Measurements from ENCODE around the gene DHRS2. TPM values are rescaled to one million over a fixed set of nuclear protein-coding genes. Genes with fewer than 3 reads are reported as not detected.

The DHRS2 gene
- polyA plus RNA-seq, 1 of the 3 experiments (the other 2 are of a cell fraction) = 1.2 TPM

- no peak overlapping the region for H2AFZ ChIP-seq (ENCODE audit: low read depth)
- POLR2A ChIA-PET = interaction anchor here (0.6 kb wide), 1 partner anchor 44 kb away, joined by 4 read pairs; no protein-coding TSS in a partner anchor
Observed at GRCh38 chr14:23632461-23633159, 3.6 kb upstream of the DHRS2 start.

More at GRCh38 chr14:23632461-23633159, 3.6 kb upstream of the DHRS2 start:
- 58% methylated on average over 3 of the region's 4 CpGs for WGBS (ENCODE audit: low lambda C conversion rate)
- no peak overlapping the region for H3K4me2 ChIP-seq
- no peaks in the 10 kb centered on the region for H3K9me3 ChIP-seq
- no peak overlapping the region for H3K4me3 ChIP-seq (ENCODE audit: low read depth in 2 of 2, low read length in 1 of 2)
- H3K9me2 ChIP-seq = no peaks in the 10 kb centered on the region
- no peaks in the 10 kb centered on the region for H3K36me3 ChIP-seq (replicated peaks in 1 of 2; ENCODE audit: control insufficient read depth in 1 of 2, insufficient read depth in 2 of 2, low read length in 1 of 2)
- peak; percentile 31 for DNase-seq
- H3K4me1 ChIP-seq (ENCODE audit: control insufficient read depth in 1 of 2, insufficient read depth in 2 of 2, low read depth in 1 of 2, low read length in 1 of 2) = peaks cover 0 to 12% of the 10 kb centered on the region in 2 experiments; a peak in 1 of 4 replicates
- H3K79me2 ChIP-seq (ENCODE audit: insufficient read depth) = no peaks in the 10 kb centered on the region
- CTCF ChIA-PET = interaction anchor here (0.6 to 4.4 kb wide), 65 partner anchors 9 to 469 kb away, joined by 3 to 65 read pairs (median 5); partner anchors contain the start of genes JPH4 and NGDN
- no peaks in the 10 kb centered on the region for H3K27me3 ChIP-seq (ENCODE audit: insufficient read depth)
- H3F3A ChIP-seq (replicated peaks; ENCODE audit: insufficient read depth) = no peaks in the 10 kb centered on the region
- H4K20me1 ChIP-seq (ENCODE audit: insufficient read depth) = no peaks in the 10 kb centered on the region
- TF ChIP-seq JUND (IDR thresholded peaks at IDR 0.05) (no peak), MXI1 (IDR thresholded peaks at IDR 0.05; ENCODE audit: low read depth, low read length) (no peak), TCF12 (IDR thresholded peaks at IDR 0.05) (no peak), SIN3A (IDR thresholded peaks at IDR 0.05; ENCODE audit: borderline replicate concordance, low read depth, low read length) (no peak), POLR2AphosphoS5 (IDR thresholded peaks at IDR 0.05; ENCODE audit: low read depth, low read length) (no peak), CHD2 (IDR thresholded peaks at IDR 0.05; ENCODE audit: low read length, partially characterized antibody) (no peak), USF2 (IDR thresholded peaks at IDR 0.05; ENCODE audit: borderline replicate concordance, low read depth, low read length) (no peak), PBX3 (IDR thresholded peaks at IDR 0.05) (no peak), CTCF (IDR thresholded peaks at IDR 0.05) (no peak), SMC3 (IDR thresholded peaks at IDR 0.05; ENCODE audit: low read depth, low read length) (no peak), RCOR1 (IDR thresholded peaks at IDR 0.05; ENCODE audit: low read length) (no peak), RXRA (IDR thresholded peaks at IDR 0.05; ENCODE audit: borderline replicate concordance, low read depth) (no peak), FOXJ3 (CRISPR knock-in tag; IDR thresholded peaks at IDR 0.05) (no peak), MEF2A (IDR thresholded peaks at IDR 0.05; ENCODE audit: borderline replicate concordance, low read depth) (no peak), EZH2phosphoT487 (IDR thresholded peaks at IDR 0.05; ENCODE audit: borderline replicate concordance, low read depth) (no peak), YY1 (IDR thresholded peaks at IDR 0.05; ENCODE audit: low read depth) (no peak), EP300 (IDR thresholded peaks at IDR 0.05; ENCODE audit: borderline replicate concordance in 1 of 2, low read depth in 1 of 2, low read length in 1 of 2) (no peak), ZBTB33 (IDR thresholded peaks at IDR 0.05; ENCODE audit: borderline replicate concordance, low read depth) (no peak)
- H3K9ac ChIP-seq = no peak overlapping the region
- no peak overlapping the region for H3K27ac ChIP-seq (ENCODE audit: low read depth in 2 of 2, low read length in 1 of 2)

Measured in SK-N-SH (cell line).